ENCODE results near the gene PIK3R2.

- TF ChIP-seq POLR2AphosphoS5 (IDR thresholded peaks at IDR 0.05; ENCODE audit: low read depth, low read length) (no peak), BRCA1 (IDR thresholded peaks at IDR 0.05; ENCODE audit: low read depth, low read length) (no peak)
- TF ChIP-seq, protein P1, sequence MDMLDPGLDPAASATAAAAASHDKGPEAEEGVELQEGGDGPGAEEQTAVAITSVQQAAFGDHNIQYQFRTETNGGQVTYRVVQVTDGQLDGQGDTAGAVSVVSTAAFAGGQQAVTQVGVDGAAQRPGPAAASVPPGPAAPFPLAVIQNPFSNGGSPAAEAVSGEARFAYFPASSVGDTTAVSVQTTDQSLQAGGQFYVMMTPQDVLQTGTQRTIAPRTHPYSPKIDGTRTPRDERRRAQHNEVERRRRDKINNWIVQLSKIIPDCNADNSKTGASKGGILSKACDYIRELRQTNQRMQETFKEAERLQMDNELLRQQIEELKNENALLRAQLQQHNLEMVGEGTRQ (IDR thresholded peaks at IDR 0.05; ENCODE audit: low read length) = no peak
Observed at GRCh38 chr19:18218600-18218999, 65.6 kb downstream of the PIK3R2 start.
